Measurements from ENCODE around the gene ERRFI1. TPM values are rescaled to one million over a fixed set of nuclear protein-coding genes. Genes with fewer than 3 reads are reported as not detected.

Gene ERRFI1
- total RNA-seq, 2 experiments from 2014 or later: 0.22 to 0.35 TPM

DNA sequence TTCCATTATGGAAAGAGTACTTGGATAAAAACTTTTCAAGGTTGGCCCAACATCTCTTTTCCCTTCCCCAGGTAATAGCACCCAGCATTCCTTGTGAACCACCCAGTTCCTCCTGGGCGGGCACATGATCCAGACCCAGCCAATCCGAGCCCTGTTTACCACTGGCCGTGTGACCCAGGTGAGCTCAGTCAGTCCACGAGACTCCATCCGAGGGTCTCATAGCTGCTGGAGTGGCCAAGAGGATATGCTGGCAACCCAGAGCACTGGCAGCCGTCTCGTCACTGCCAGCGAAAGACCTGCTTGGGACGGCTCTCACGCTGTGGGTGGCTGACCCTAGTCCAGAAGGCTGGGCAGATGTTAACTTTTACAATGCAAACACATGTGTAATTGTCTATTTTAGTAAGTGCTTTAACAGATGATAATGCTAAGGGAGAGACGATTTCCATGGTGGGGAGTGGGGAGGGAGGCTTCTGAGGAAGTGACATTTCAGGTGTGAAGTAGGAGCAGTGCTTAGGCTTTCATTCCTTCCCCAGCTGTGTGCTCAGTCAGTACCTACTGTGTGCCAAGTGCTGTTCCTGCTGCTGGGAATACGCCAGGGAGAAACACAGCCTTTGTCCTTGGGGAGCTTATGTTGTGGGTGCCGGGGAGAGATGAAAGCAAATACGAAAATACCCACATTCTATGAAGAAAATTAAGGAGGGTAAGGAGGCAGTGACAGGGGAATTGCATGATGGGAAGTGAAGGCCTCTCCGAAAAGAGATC is 40.1 kb downstream of the ERRFI1 start:
- ChIA-PET POLR2A (no interaction called here), CTCF (interaction anchor here (2.4 kb wide), 1 partner anchor 10 kb away, joined by 8 read pairs; no protein-coding TSS in a partner anchor)
- no peaks in the 10 kb centered on the region for H3K9me3 Mint-ChIP-seq
- no peak overlapping the region for H3K27ac Mint-ChIP-seq
- DNase-seq: no peak
- H3K27me3 Mint-ChIP-seq: no peaks in the 10 kb centered on the region
- no peak overlapping the region for H3K4me3 Mint-ChIP-seq
- H3K36me3 Mint-ChIP-seq (ENCODE audit: low read depth): peaks cover 27% of the 10 kb centered on the region
- peaks cover 9% of the 10 kb centered on the region for H3K4me1 Mint-ChIP-seq

DNA sequence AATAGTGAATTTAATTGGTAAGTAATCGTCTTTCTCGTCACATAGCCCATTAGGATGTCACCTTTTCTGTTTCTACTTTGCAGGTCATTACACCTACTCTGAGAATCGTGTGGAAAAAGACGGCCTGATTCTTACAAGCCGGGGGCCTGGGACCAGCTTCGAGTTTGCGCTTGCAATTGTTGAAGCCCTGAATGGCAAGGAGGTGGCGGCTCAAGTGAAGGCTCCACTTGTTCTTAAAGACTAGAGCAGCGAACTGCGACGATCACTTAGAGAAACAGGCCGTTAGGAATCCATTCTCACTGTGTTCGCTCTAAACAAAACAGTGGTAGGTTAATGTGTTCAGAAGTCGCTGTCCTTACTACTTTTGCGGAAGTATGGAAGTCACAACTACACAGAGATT is 41.3 kb downstream of the ERRFI1 start:
- ChIA-PET POLR2A (no interaction called here), CTCF (interaction anchor here (0.7 to 1.3 kb wide), 3 partner anchors 31 to 364 kb away, joined by 3 to 4 read pairs (median 3); no protein-coding TSS in a partner anchor)
- Mint-ChIP-seq H3K27ac (no peak overlapping the region), H3K4me1 (peaks cover 13% of the 10 kb centered on the region), H3K36me3 (ENCODE audit: low read depth) (peaks cover 24% of the 10 kb centered on the region), H3K27me3 (no peaks in the 10 kb centered on the region), H3K9me3 (no peaks in the 10 kb centered on the region), H3K4me3 (no peak overlapping the region)
- no peak for DNase-seq

DNA sequence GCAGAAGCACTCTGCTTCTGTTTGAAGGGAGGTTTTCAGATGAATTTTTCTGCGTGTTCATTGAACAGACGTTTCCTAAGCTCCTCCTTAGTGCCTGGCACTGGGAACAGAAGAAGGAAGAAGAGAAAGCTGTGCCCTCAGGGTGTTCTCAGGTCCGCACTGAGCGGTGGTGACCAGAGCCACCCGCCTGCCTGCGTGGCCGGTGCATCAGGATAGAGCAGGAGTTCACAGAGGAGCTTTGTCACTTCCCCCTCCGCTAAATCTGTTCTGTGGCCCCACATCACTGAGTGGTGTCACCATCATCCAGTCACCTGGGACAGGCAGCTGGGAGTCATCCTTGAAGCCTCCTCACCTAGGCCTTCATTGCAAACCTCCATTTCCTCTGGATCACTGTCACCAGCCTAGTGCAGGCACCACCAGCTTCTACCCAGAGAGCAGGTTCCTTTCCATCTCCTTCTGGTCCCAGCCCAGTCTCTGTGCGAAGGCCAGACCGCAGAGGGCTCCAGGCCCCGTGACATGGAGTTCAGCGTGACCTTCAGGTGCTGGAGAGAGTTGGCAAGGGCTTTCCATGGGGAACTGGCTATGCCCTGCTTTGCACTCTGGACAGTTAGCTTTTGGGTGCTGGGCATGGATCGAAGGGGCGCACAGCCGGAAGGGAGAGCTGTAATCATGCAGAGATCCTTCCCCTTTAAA is 42.9 kb downstream of the ERRFI1 start:
- Mint-ChIP-seq H3K4me3 (no peak overlapping the region), H3K4me1 (peaks cover 13% of the 10 kb centered on the region), H3K9me3 (no peaks in the 10 kb centered on the region), H3K27ac (no peak overlapping the region), H3K36me3 (ENCODE audit: low read depth) (peaks cover 35% of the 10 kb centered on the region), H3K27me3 (no peaks in the 10 kb centered on the region)
- POLR2A ChIA-PET: no interaction called here
- CTCF ChIA-PET: interaction anchor here (0.5 to 1.7 kb wide), 6 partner anchors 9 to 366 kb away, joined by 3 to 4 read pairs (median 3); no protein-coding TSS in a partner anchor
- no peak for DNase-seq

DNA sequence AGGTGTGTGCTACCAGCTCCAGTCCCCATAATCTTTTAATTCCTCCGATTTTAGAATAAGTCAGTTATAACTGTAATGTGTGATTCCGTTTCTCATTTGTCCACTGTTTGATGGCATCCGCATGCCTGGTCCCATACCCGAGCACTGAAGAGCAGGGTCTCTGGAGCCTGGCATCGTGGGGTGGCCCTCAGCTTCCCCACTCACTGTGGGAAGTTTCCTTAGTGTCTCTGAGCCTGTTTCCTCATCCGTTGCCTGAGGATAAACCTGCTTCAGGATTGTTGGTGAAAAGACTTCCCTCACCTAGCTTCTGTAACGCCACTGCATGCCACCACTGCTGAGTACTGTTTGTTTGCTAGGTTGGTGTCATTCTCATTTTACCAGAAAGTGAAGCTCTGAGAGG is 45.1 kb downstream of the ERRFI1 start:
- H3K36me3 Mint-ChIP-seq (ENCODE audit: low read depth): peaks cover 37% of the 10 kb centered on the region

DNA sequence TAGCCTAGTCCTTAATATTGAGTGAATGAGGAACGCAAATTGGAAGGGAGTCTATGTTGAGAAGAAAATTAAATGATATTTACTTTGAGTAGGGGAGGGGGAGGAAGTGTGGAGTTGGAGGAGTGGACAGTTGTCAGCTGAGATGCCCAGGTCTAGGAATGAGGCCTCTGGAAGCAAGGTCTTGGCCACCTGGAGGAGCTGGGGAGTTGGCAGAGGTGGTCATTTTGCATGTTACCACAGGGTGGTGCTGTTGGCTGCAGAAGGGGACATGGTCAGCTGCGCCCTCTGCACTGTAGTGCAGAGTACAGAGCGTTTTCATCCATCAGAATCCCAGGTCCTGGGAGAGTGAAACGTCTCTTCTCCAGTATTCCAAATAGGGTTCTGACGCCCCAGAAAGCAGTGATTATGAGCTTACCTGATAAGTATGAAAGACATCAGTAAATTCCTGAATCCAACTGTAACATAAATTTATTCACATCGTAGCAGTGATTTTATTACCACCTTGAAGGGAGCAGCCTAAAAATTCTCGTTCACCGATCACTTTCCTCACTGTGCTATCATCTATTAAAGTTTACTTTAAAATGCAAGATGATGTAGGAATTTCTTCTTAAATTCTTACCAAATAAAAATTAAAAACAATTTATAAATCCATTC is 50.8 kb downstream of the ERRFI1 start:
- peaks cover 49% of the 10 kb centered on the region for H3K36me3 Mint-ChIP-seq (ENCODE audit: low read depth)
- no peaks in the 10 kb centered on the region for H3K27me3 Mint-ChIP-seq
- ChIA-PET POLR2A (no interaction called here), CTCF (interaction anchor here (0.6 to 1.6 kb wide), 8 partner anchors 11 to 375 kb away, joined by 3 to 13 read pairs (median 3); partner anchors contain the start of gene PARK7)
- H3K4me3 Mint-ChIP-seq: no peak overlapping the region
- DNase-seq: peak; percentile 19
- H3K27ac Mint-ChIP-seq: no peak overlapping the region
- H3K9me3 Mint-ChIP-seq: no peaks in the 10 kb centered on the region
- peaks cover 3% of the 10 kb centered on the region for H3K4me1 Mint-ChIP-seq

More for the DNA sequence above, 45.1 kb downstream of the ERRFI1 start:
- H3K27ac Mint-ChIP-seq: peak overlapping the region; percentile 33
- CTCF ChIA-PET: interaction anchor here (0.6 to 1.4 kb wide), 3 partner anchors 17 to 469 kb away, joined by 3 to 4 read pairs (median 4); no protein-coding TSS in a partner anchor
- no peak for DNase-seq
- no peak overlapping the region for H3K4me3 Mint-ChIP-seq
- no peaks in the 10 kb centered on the region for H3K9me3 Mint-ChIP-seq
- H3K27me3 Mint-ChIP-seq: no peaks in the 10 kb centered on the region
- POLR2A ChIA-PET: no interaction called here
- H3K4me1 Mint-ChIP-seq: peaks cover 13% of the 10 kb centered on the region

DNA sequence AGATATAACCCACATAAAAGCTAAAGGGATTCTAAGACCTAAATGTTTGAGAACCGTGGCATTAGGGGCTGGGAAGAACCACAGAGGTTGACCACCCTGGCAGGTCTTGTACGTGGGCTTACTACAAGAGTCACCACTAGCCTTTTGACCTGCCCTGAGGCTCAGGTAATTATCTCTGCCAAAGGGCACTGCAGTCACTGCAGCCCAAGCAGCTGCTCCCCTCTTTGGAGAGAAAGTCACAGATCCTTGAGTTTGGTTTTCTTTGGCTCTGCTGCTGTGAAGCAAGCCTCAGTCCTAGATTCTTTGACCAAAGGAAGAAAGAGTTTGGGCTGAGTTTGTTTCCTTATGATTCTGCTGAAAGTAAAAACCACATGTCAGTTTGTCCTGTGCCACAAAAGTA is 53.0 kb downstream of the ERRFI1 start:
- peaks cover 2% of the 10 kb centered on the region for H3K4me1 Mint-ChIP-seq
- no peak overlapping the region for H3K4me3 Mint-ChIP-seq
- peaks cover 45% of the 10 kb centered on the region for H3K36me3 Mint-ChIP-seq (ENCODE audit: low read depth)
- no peaks in the 10 kb centered on the region for H3K9me3 Mint-ChIP-seq
- no peak for DNase-seq
- no peak overlapping the region for H3K27ac Mint-ChIP-seq
- H3K27me3 Mint-ChIP-seq: no peaks in the 10 kb centered on the region
- CTCF ChIA-PET: no interaction called here
- POLR2A ChIA-PET: no interaction called here

DNA sequence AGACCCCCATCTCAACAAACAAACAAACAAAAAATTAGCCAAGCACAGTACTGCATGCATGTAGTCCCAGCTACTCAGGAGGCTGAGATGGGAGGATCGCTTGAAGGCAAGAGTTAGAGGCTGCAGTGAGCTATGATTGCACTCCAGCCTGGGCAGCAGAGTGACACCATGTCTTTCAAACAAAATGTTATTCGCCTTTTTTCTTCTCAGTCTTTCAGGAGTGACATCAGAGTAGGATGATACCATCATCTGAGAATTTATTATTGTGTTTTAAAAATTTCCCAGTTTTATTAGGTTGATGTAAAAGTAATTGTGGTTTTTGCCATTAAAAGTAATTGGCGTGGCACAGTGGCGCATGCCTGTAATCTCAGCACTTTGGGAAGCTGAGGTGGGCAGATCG is 53.8 kb downstream of the ERRFI1 start:
- ChIA-PET POLR2A (interaction anchor here (0.7 kb wide), 1 partner anchor 478 kb away, joined by 3 read pairs; no protein-coding TSS in a partner anchor), CTCF (interaction anchor here (0.5 kb wide), 1 partner anchor 305 kb away, joined by 3 read pairs; no protein-coding TSS in a partner anchor)
- H3K27ac Mint-ChIP-seq: no peak overlapping the region
- no peak overlapping the region for H3K4me3 Mint-ChIP-seq
- H3K27me3 Mint-ChIP-seq: no peaks in the 10 kb centered on the region
- H3K4me1 Mint-ChIP-seq: peaks cover 4% of the 10 kb centered on the region
- no peaks in the 10 kb centered on the region for H3K9me3 Mint-ChIP-seq
- H3K36me3 Mint-ChIP-seq (ENCODE audit: low read depth): peaks cover 43% of the 10 kb centered on the region
- no peak for DNase-seq

DNA sequence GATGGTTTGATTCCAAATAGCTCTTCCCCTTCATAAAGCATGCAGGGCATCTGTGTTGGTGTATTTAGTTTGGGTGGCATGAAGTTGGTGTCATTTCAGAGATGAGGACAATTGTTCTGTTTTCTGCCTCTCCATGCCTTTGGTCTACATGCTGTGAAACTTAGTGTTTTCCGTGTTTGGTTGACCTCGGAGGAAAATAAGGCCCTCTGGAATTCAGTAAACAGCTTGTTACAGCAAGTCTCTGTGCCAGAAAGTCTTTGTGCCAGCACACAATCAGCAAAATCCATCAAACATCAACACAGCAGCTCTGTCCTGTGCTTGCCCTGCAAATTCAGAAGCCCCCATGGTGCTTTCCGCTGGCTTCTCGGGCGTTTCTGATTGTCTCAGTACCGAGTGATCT is 55.1 kb downstream of the ERRFI1 start:
- Mint-ChIP-seq H3K4me3 (no peak overlapping the region), H3K4me1 (peaks cover 14% of the 10 kb centered on the region), H3K27me3 (no peaks in the 10 kb centered on the region), H3K27ac (no peak overlapping the region), H3K36me3 (ENCODE audit: low read depth) (peaks cover 51% of the 10 kb centered on the region), H3K9me3 (no peaks in the 10 kb centered on the region)
- no peak for DNase-seq
- ChIA-PET CTCF (interaction anchor here (0.6 kb wide), 1 partner anchor 1638 kb away, joined by 3 read pairs; no protein-coding TSS in a partner anchor), POLR2A (interaction anchor here (0.6 kb wide), 1 partner anchor 345 kb away, joined by 3 read pairs; no protein-coding TSS in a partner anchor)

DNA sequence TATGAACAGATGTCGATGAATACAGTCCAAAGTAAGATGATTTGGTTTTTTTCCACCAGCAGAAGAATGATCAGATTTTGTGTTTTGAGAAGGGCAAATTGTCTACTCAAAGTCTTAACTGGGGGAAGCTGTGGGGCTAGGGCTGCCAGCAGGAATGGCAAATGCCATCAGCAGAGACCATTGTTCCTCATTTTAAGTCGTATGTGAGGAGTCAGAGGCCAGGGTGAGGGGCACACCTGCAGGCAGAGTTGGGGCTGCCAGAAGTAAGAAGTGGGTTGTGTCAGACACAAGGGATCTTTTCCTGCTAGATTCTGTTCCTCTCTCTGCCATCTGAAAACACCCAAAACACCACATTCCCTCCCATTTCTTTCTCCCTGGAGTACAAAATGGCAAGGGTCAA is 55.9 kb downstream of the ERRFI1 start:
- Mint-ChIP-seq H3K4me1 (peaks cover 21% of the 10 kb centered on the region), H3K9me3 (no peaks in the 10 kb centered on the region), H3K27me3 (no peaks in the 10 kb centered on the region), H3K27ac (no peak overlapping the region), H3K36me3 (ENCODE audit: low read depth) (peaks cover 57% of the 10 kb centered on the region), H3K4me3 (no peak overlapping the region)
- no peak for DNase-seq
- ChIA-PET CTCF (no interaction called here), POLR2A (interaction anchor here (0.6 kb wide), 1 partner anchor 380 kb away, joined by 4 read pairs; no protein-coding TSS in a partner anchor)

DNA sequence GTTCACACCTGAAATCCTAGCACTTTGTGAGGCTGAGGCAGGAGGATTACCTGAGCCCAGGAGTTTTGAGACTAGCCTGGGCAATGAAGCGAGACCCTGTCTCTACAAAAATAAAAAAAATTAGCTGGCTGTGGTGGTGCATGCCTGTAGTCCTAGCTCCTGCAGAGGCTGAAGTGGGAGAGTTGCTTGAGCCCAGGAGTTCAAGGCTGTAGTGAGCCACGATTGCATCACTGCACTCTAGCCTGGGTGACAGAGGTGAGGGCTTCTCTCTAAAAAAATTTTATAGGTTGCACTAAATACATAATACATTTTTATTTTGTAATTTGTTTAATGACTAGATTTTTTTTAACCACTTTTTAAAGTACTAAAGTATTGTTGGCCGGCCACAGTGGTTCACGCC is 58.5 kb downstream of the ERRFI1 start:
- H3K4me3 Mint-ChIP-seq: no peak overlapping the region
- POLR2A ChIA-PET: no interaction called here
- no peaks in the 10 kb centered on the region for H3K27me3 Mint-ChIP-seq
- H3K36me3 Mint-ChIP-seq (ENCODE audit: low read depth): peaks cover 73% of the 10 kb centered on the region
- no peaks in the 10 kb centered on the region for H3K9me3 Mint-ChIP-seq
- H3K27ac Mint-ChIP-seq: no peak overlapping the region
- CTCF ChIA-PET: no interaction called here
- peaks cover 46% of the 10 kb centered on the region for H3K4me1 Mint-ChIP-seq
- DNase-seq: no peak

DNA sequence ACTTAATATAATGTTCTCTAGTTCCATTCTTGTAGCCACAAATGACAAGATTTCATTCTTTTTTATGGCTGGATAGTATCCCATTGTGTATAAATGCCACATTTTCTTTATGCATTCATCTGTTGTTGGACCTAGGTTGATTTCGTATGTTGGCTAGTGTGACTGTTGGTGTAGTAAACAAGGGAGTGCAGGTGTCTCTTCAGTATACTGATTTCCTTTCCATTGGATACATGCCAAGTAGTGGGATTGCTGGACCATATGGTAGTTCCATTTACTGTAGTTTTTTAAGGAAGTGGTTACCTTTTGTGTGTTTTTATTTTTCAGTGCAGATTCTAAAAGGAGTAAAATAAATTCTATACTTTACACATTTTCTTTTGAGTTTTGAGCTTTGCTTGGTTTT is 58.9 kb downstream of the ERRFI1 start:
- Mint-ChIP-seq H3K36me3 (ENCODE audit: low read depth) (peaks cover 69% of the 10 kb centered on the region), H3K27me3 (no peaks in the 10 kb centered on the region), H3K4me1 (peaks cover 51% of the 10 kb centered on the region), H3K27ac (no peak overlapping the region), H3K9me3 (no peaks in the 10 kb centered on the region), H3K4me3 (no peak overlapping the region)
- no peak for DNase-seq
- ChIA-PET CTCF (interaction anchor here (0.7 kb wide), 1 partner anchor 16 kb away, joined by 3 read pairs; no protein-coding TSS in a partner anchor), POLR2A (interaction anchor here (0.7 kb wide), 1 partner anchor 32 kb away, joined by 3 read pairs; no protein-coding TSS in a partner anchor)

DNA sequence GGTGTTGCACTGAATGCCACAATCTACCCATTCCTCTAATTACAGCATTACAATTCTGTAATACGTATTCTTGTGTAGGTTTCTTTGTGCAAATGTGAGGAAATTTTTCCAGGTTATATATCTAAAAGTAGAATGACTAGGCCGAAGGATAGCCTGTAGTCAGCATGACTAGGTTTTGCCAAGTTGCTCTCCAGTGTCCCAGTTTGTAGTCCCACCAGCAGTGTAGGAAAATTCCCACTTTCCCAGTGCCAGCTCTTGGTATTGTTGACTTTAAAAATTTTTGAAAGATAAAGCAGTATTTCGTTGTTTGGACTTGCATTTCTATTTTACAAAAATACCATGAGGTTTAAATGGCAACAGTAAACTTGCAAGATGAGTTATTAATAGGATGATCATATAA is 61.6 kb downstream of the ERRFI1 start:
- Mint-ChIP-seq H3K27ac (peak overlapping the region; percentile 27), H3K27me3 (no peaks in the 10 kb centered on the region), H3K9me3 (no peaks in the 10 kb centered on the region), H3K4me1 (peaks cover 62% of the 10 kb centered on the region), H3K4me3 (no peak overlapping the region), H3K36me3 (ENCODE audit: low read depth) (peaks cover 51% of the 10 kb centered on the region)
- DNase-seq: no peak
- ChIA-PET CTCF (interaction anchor here (0.6 to 2.2 kb wide), 2 partner anchors 11 to 24 kb away, joined by 5 to 13 read pairs; partner anchors contain the start of gene TNFRSF9), POLR2A (no interaction called here)
